ENCODE results near the gene SPTB.

DNA sequence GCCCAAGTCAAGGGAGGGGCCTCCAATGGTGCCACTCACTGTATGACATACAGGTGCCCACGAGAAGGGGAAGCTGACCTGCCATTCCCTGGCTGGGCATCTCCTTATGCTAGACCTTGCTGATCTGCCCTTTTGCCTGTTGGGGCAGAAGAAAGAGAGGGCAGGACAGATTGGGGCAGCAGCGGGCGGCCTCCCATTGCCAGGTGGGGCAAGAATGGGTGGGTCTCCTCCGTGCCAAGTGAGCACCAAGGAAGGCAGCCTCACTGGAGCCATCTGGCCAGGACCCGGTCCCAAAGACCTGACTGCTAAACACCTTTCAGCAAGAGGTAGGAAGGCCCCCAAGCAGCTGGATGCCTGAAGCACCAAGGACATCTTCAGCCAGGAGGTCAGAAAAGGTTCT, 125.0 kb downstream of the SPTB start:
- TF ChIP-seq, protein P1, sequence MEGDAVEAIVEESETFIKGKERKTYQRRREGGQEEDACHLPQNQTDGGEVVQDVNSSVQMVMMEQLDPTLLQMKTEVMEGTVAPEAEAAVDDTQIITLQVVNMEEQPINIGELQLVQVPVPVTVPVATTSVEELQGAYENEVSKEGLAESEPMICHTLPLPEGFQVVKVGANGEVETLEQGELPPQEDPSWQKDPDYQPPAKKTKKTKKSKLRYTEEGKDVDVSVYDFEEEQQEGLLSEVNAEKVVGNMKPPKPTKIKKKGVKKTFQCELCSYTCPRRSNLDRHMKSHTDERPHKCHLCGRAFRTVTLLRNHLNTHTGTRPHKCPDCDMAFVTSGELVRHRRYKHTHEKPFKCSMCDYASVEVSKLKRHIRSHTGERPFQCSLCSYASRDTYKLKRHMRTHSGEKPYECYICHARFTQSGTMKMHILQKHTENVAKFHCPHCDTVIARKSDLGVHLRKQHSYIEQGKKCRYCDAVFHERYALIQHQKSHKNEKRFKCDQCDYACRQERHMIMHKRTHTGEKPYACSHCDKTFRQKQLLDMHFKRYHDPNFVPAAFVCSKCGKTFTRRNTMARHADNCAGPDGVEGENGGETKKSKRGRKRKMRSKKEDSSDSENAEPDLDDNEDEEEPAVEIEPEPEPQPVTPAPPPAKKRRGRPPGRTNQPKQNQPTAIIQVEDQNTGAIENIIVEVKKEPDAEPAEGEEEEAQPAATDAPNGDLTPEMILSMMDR (conservative IDR thresholded peaks at IDR 0.05; ENCODE audit: low read depth, low read length) = no peak
- TF ChIP-seq EZH2 (IDR thresholded peaks at IDR 0.05; ENCODE audit: borderline replicate concordance, low read depth, low read length, poor library complexity, severe bottlenecking) = no peak
